GM19438 (cell line): ENCODE data around the gene CHMP5.

Experiments used
- ATAC-seq: cut with Tn5 transposase; IDR thresholded peaks from one replicate; pipeline ENCODE4 v1.9.1; 2021; ENCODE audit warnings: low read depth; ENCODE audit not compliant: unreplicated experiment

The CHMP5 gene

DNA sequence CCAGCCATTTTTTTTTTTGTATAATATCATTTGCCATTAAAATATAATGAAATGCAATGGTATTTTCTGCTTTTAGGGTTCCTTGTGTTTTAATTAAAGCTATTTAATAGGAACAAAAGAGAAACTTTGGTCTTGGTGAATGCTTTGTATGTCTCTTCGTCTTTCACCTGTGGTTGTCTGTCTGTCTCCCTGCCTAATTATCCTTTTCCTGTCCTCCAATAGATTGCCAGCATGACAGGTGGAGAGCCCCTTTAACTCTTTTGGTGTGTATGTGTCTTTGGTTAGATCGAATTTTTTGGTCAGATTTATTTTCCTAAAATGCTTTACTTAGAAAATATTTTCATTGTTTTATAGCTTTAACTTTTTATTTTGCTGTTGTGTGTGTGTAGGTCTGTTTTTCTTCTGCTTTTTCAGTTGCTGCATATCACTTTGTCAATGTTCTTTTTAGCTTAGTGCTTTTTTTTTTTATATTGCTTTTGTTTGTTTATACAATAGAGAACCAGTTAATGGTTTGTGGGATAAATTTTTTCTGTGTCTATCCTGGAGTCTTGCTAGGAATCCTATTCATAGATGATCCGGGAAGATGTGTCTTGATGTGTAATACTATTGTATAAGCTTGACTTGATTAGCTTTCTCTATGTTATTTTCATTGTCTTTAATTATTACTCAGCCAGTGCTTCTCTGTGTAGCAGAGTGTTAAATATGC is 8.6 kb downstream of the CHMP5 start:
- ATAC-seq = no peak

DNA sequence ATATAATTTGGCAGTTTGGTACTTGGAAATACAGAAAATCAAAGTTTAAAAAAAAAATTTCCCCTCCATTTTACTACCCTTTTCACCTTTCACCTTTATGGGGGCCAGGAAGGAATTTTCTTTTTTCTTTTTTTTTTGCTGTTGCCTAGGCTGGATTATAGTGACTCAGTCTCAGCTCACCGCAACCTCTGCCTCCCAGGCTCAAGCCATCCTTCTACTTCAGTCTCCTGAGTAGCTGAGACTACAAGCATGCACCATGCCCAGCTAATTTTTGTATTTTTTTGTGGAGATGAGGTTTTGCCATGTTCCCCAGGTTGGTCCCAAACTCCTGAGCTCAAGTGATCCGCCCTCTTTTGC is 9.1 kb downstream of the CHMP5 start:
- ATAC-seq = no peak

GRCh38 chr9:33277484-33277883 is 12.6 kb downstream of the CHMP5 start:
- no peak for ATAC-seq

- ATAC-seq = no peak
Measured at GRCh38 chr9:33285502-33285901, 20.7 kb downstream of the CHMP5 start.

DNA sequence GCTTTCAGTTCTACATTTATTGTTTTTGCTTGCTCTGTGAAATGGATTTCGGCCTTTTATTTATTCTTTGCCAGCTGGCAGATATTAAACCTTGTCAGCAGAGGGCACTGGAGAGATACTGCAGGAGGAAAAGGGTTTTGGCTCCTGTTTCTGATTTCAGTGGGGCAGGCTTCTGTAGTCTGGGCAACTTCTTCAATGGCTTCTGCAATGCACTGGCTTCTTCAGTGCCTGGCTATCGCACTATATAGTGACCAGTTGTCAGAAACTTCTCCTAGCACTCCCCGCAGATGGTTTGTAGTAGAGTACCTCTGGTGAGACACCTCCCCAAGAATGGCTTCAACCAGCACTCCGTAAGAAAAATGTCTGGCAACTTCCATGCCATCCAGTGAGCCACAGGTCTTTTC is 22.2 kb downstream of the CHMP5 start:
- no peak for ATAC-seq

DNA sequence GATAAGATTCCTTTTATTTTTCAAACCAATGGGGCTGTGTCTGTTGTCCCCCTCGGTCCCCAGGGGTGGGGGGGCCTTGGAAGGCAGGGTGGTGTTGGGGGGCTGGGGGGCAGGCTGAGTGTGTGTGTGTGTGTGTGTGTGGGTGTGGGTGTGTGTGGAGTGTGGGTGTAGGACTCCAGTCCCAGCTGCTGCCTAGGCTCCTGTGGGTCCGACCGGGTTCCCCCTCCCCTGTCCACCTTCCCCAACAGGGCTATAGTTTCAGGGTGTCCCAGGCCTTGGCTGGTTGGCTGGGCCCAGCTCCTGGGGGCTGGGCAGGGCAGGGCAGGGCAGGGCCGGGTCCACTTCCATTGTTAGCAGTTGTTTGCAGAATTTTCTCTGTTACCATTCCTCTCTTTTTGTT is 23.4 kb downstream of the CHMP5 start:
- ATAC-seq = no peak

- no peak for ATAC-seq
Measured at GRCh38 chr9:33288828-33289483, 24.1 kb downstream of the CHMP5 start.

GRCh38 chr9:33289496-33289895 is 24.6 kb downstream of the CHMP5 start:
- ATAC-seq = no peak

DNA sequence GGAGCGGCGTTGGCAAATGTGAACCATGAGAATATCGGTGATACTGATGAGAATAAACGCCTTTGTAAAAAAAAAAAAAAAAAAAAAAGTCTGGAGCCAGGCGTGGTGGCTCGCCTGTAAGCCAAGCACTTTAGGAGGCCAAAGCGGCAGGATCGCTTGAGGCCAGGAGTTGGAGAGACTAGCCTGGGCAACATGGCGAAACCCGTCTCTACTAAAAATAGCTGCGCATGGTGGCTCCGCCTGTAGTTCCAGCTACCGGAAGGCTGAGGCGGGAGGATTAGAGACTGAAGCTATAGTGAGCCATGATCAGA is 25.0 kb downstream of the CHMP5 start:
- peak; percentile 20 for ATAC-seq

DNA sequence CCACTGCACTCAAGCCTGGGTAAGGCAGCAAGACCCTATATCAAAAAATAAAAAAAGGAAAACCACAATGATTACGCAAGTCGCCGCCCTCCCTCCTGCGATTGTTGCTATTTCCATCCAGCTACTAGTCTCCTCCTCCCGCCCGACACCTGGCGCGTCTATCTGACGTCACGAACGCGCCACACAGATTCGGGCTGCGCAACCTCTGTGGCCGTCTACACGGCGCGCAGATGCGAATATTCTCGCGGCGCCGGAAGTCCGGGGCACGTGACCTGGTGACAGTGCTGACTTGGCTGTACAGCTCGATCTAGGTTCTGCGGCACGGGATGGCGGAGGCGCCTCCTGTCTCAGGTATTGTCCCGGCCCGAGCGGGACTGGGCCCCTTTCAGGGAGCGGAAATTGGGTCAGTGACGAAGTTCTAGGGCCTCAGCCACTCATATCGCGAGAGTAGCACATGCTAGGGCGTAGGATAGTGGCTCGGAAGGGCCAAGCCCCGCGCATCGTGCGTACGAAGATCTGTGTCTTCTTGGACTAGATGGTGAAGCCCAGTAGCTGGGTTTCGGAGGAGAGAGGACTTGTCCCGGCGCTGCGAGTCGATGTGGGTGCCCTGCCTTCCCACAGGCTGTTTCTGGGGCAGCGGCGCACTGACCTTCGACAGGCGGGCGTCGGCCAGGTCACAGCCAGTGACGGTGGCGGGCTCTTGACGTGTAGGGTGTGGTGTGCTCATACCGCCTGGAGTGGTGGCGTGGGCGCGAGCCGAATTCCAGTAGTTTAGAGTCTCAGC is 25.6 kb downstream of the CHMP5 start, which contains the start of gene NFX1:
TSS of gene NFX1 (plus strand) at position 270 of the 784 bp plus-strand sequence. CDS start at position 327, 57 bp downstream.
- peak; percentile 85 for ATAC-seq

DNA sequence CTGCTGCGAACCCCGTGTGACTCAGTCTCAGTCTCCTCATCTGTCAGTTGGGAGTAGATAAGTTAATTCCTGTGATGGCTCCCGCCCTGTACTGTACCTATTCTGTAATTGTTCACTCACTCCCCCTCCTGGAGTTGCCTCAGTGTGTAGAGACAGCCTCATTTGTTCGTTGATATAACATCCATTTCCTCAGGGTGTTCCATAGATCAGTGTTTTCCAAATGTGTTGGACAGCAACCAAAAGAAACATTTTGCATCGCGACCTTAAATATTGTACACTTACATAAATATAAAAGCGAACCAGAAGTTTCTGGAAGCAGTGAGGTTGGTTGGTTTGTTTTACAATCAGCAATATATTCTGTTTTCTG is 26.2 kb downstream of the CHMP5 start:
- no peak for ATAC-seq

DNA sequence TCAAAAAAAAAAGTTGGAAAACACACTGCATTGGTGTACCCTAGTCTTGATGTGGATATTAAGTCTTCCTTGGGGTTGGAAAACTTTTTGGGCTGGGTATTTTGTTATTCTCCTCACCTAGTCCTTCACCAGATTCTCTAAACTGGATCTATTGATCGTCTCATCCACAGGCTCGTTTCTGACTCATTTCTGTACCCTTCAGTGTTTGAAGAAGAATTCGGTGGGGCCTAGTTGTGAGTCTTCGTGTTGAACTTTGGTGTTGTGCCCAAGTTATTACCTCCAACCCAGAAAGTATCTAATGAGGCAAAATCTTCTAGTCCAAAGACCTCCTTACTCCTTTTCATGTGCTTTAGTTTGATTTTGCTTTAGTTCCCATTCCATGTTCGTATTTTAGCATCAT is 27.1 kb downstream of the CHMP5 start:
- ATAC-seq = no peak

GRCh38 chr9:33293782-33294181 is 28.9 kb downstream of the CHMP5 start:
- no peak for ATAC-seq

DNA sequence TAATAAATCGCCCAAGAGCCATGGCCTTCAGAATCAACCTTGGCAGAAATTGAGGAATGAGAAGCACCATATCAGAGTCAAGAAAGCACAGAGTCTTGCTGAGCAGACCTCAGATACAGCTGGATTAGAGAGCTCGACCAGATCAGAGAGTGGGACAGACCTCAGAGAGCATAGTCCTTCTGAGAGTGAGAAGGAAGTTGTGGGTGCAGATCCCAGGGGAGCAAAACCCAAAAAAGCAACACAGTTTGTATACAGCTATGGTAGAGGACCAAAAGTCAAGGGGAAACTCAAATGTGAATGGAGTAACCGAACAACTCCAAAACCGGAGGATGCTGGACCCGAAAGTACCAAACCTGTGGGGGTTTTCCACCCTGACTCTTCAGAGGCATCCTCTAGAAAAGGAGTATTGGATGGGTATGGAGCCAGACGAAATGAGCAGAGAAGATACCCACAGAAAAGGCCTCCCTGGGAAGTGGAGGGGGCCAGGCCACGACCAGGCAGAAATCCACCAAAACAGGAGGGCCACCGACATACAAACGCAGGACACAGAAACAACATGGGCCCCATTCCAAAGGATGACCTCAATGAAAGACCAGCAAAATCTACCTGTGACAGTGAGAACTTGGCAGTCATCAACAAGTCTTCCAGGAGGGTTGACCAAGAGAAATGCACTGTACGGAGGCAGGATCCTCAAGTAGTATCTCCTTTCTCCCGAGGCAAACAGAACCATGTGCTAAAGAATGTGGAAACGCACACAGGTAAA is 30.0 kb downstream of the CHMP5 start:
- no peak for ATAC-seq

GRCh38 chr9:33295571-33295970 is 30.7 kb downstream of the CHMP5 start:
- no peak for ATAC-seq

DNA sequence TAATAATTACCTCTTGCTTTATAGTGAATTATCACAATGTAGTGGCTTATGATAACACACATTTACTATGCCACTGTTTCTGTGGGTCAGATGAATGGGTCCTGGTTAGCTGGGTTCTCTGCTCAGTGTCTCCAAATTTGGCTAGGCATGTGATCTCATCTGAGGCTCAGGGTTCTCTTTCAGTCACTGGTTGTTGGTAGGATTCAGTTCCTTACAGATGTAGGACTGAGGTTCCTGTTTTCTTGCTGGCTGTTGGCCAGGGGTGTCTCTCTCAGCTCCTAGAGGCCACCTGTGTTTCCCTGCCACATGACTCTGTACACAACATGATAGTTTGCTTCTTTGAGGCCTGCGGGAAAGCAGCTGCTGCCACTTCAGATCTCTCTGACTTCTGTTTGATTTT is 32.6 kb downstream of the CHMP5 start:
- ATAC-seq = peak; percentile 91

- ATAC-seq = no peak
Measured at GRCh38 chr9:33300546-33300945, 35.7 kb downstream of the CHMP5 start.

- ATAC-seq = no peak
Measured at GRCh38 chr9:33304362-33304761, 39.5 kb downstream of the CHMP5 start.

DNA sequence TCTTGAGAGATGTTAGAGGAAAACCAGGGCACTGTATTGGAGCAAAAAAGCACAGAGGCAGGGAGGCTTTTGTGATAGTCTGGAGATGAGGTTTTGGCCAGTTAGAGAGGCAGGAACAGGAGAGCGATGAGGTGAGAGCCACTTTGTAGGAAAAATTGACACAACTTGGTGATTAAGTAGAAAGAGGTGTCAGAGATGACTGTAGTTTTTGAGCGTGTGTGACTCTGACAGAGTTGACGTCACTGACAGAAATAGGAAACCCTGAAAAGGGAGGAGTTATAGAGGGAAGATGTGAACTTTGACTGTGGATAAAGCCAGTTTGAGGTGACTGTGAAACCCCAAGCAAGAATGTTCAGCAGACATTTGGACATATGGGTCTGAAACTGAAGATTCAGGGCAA is 41.2 kb downstream of the CHMP5 start:
- no peak for ATAC-seq

GRCh38 chr9:33307067-33307466 is 42.2 kb downstream of the CHMP5 start:
- ATAC-seq = no peak

DNA sequence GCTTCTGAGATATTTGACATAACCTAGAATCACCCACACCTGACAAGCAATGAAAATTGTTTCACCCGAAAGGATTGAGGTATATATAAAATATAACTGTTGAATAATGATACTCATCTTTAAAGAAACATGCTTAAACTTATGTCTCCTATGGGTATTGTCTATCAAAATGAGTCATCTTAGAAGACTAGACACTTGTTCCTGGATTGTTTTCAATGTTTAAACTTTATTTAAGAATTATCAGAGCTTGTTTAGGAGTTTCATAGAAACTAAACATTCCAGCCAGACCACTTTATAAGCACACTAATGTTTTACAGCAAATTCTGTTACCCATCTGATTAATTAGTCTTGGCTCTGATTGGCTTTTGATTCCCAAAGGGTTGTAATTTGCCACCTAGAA is 45.1 kb downstream of the CHMP5 start:
- no peak for ATAC-seq
